T-helper 2 cell treated with Interferon-gamma antibody and Interleukin-4, amounts not matched to agents 5 μg/mL and 100 μg/mL, for 36 hours (primary cell): Measurements from ENCODE around the gene PBX1.

Source experiments
- DNase-seq: peaks from one replicate; pipeline ENCODE4 v3.0.0; 2021; ENCODE audit warnings: low spot score
- H3K27ac Mint-ChIP-seq: one replicate; pipeline ENCODE4 v1.8.0; 2021; ENCODE audit warnings: mild to moderate bottlenecking, mixed read lengths
- H3K27me3 Mint-ChIP-seq: one replicate; pipeline ENCODE4 v1.8.0; 2021; ENCODE audit warnings: low read depth, mixed read lengths
- H3K36me3 Mint-ChIP-seq: one replicate; pipeline ENCODE4 v1.8.0; 2021; ENCODE audit warnings: low read depth, mixed read lengths
- H3K4me1 Mint-ChIP-seq: one replicate; pipeline ENCODE4 v1.8.0; 2021; ENCODE audit warnings: low read depth, mixed read lengths
- H3K4me3 Mint-ChIP-seq: one replicate; pipeline ENCODE4 v1.8.0; 2022; ENCODE audit warnings: mild to moderate bottlenecking, moderate library complexity, mixed read lengths
- H3K9me3 Mint-ChIP-seq: one replicate; pipeline ENCODE4 v1.8.0; 2021; ENCODE audit warnings: mixed read lengths

Gene PBX1

GRCh38 chr1:164608651-164609057 lies 49.7 kb downstream of the PBX1 start:
- Mint-ChIP-seq H3K27ac (no peak overlapping the region), H3K9me3 (no peaks in the 10 kb centered on the region), H3K27me3 (no peaks in the 10 kb centered on the region), H3K4me1 (no peaks in the 10 kb centered on the region), H3K36me3 (no peaks in the 10 kb centered on the region), H3K4me3 (no peak overlapping the region)
- DNase-seq: no peak

- Mint-ChIP-seq H3K27ac (no peak overlapping the region), H3K4me3 (no peak overlapping the region), H3K27me3 (no peaks in the 10 kb centered on the region), H3K36me3 (no peaks in the 10 kb centered on the region), H3K4me1 (no peaks in the 10 kb centered on the region), H3K9me3 (no peaks in the 10 kb centered on the region)
- DNase-seq: no peak
These were observed 50.1 kb downstream of the PBX1 start for GRCh38 chr1:164609089-164609488.

GRCh38 chr1:164610538-164611222 lies 51.7 kb downstream of the PBX1 start:
- no peak for DNase-seq
- no peaks in the 10 kb centered on the region for H3K36me3 Mint-ChIP-seq
- H3K4me1 Mint-ChIP-seq: no peaks in the 10 kb centered on the region
- H3K27me3 Mint-ChIP-seq: no peaks in the 10 kb centered on the region
- H3K9me3 Mint-ChIP-seq: no peaks in the 10 kb centered on the region
- no peak overlapping the region for H3K4me3 Mint-ChIP-seq
- H3K27ac Mint-ChIP-seq: no peak overlapping the region

GRCh38 chr1:164611754-164612642 lies 53.0 kb downstream of the PBX1 start:
- no peaks in the 10 kb centered on the region for H3K27me3 Mint-ChIP-seq
- DNase-seq: no peak
- H3K27ac Mint-ChIP-seq: no peak overlapping the region
- no peaks in the 10 kb centered on the region for H3K4me1 Mint-ChIP-seq
- H3K9me3 Mint-ChIP-seq: no peaks in the 10 kb centered on the region
- no peak overlapping the region for H3K4me3 Mint-ChIP-seq
- no peaks in the 10 kb centered on the region for H3K36me3 Mint-ChIP-seq

- Mint-ChIP-seq H3K4me1 (no peaks in the 10 kb centered on the region), H3K36me3 (no peaks in the 10 kb centered on the region), H3K27me3 (no peaks in the 10 kb centered on the region), H3K4me3 (no peak overlapping the region), H3K27ac (no peak overlapping the region), H3K9me3 (no peaks in the 10 kb centered on the region)
- DNase-seq: no peak
These were observed 54.2 kb downstream of the PBX1 start for GRCh38 chr1:164613176-164613575.

GRCh38 chr1:164614316-164614715 lies 55.3 kb downstream of the PBX1 start:
- no peaks in the 10 kb centered on the region for H3K9me3 Mint-ChIP-seq
- H3K27me3 Mint-ChIP-seq: no peaks in the 10 kb centered on the region
- no peak overlapping the region for H3K4me3 Mint-ChIP-seq
- H3K4me1 Mint-ChIP-seq: no peaks in the 10 kb centered on the region
- H3K27ac Mint-ChIP-seq: no peak overlapping the region
- DNase-seq: no peak
- no peaks in the 10 kb centered on the region for H3K36me3 Mint-ChIP-seq

GRCh38 chr1:164617377-164618201 lies 58.6 kb downstream of the PBX1 start:
- H3K27ac Mint-ChIP-seq: no peak overlapping the region
- H3K4me3 Mint-ChIP-seq: no peak overlapping the region
- H3K27me3 Mint-ChIP-seq: no peaks in the 10 kb centered on the region
- H3K4me1 Mint-ChIP-seq: no peaks in the 10 kb centered on the region
- no peaks in the 10 kb centered on the region for H3K9me3 Mint-ChIP-seq
- no peak for DNase-seq
- no peaks in the 10 kb centered on the region for H3K36me3 Mint-ChIP-seq

GRCh38 chr1:164618202-164618564 lies 59.2 kb downstream of the PBX1 start:
- Mint-ChIP-seq H3K4me1 (no peaks in the 10 kb centered on the region), H3K36me3 (no peaks in the 10 kb centered on the region), H3K27ac (no peak overlapping the region), H3K9me3 (no peaks in the 10 kb centered on the region), H3K27me3 (no peaks in the 10 kb centered on the region), H3K4me3 (no peak overlapping the region)
- DNase-seq: no peak

- Mint-ChIP-seq H3K27me3 (no peaks in the 10 kb centered on the region), H3K36me3 (no peaks in the 10 kb centered on the region), H3K4me1 (no peaks in the 10 kb centered on the region), H3K4me3 (no peak overlapping the region), H3K27ac (no peak overlapping the region), H3K9me3 (no peaks in the 10 kb centered on the region)
- DNase-seq: no peak
These were observed 60.2 kb downstream of the PBX1 start for GRCh38 chr1:164619006-164619784.

- Mint-ChIP-seq H3K9me3 (no peaks in the 10 kb centered on the region), H3K4me3 (no peak overlapping the region), H3K27me3 (no peaks in the 10 kb centered on the region)
These were observed 63.3 kb downstream of the PBX1 start for GRCh38 chr1:164622068-164622845.

GRCh38 chr1:164623805-164624204 lies 64.8 kb downstream of the PBX1 start:
- H3K9me3 Mint-ChIP-seq: no peaks in the 10 kb centered on the region
- H3K36me3 Mint-ChIP-seq: no peaks in the 10 kb centered on the region
- DNase-seq: no peak
- no peak overlapping the region for H3K27ac Mint-ChIP-seq
- no peaks in the 10 kb centered on the region for H3K4me1 Mint-ChIP-seq
- H3K4me3 Mint-ChIP-seq: no peak overlapping the region
- no peaks in the 10 kb centered on the region for H3K27me3 Mint-ChIP-seq

More at GRCh38 chr1:164622068-164622845, 63.3 kb downstream of the PBX1 start:
- H3K27ac Mint-ChIP-seq: no peak overlapping the region
- no peaks in the 10 kb centered on the region for H3K36me3 Mint-ChIP-seq
- no peak for DNase-seq
- no peaks in the 10 kb centered on the region for H3K4me1 Mint-ChIP-seq

GRCh38 chr1:164624400-164624799 lies 65.4 kb downstream of the PBX1 start:
- Mint-ChIP-seq H3K27ac (no peak overlapping the region), H3K4me3 (no peak overlapping the region), H3K27me3 (no peaks in the 10 kb centered on the region), H3K4me1 (no peaks in the 10 kb centered on the region), H3K36me3 (no peaks in the 10 kb centered on the region), H3K9me3 (no peaks in the 10 kb centered on the region)
- DNase-seq: no peak
